PFSK-1 (cell line): ENCODE results near the gene SPG7.

ENCODE experiments used
- POLR2AphosphoS5 ChIP-seq: IDR thresholded peaks from 2 replicates; pipeline ENCODE4 v1.6.1; 2012; ENCODE audit warnings: low read depth, mild to moderate bottlenecking, control low read depth, low read length, moderate library complexity
- SIN3A ChIP-seq: IDR thresholded peaks from 2 replicates; pipeline ENCODE4 v1.6.1; 2012; ENCODE audit warnings: mild to moderate bottlenecking, low read length, moderate library complexity, borderline replicate concordance; ENCODE audit not compliant: insufficient read depth
- TAF1 ChIP-seq: IDR thresholded peaks from 2 replicates; pipeline ENCODE4 v1.6.1; 2012; ENCODE audit warnings: low read length, control low read depth, borderline replicate concordance; ENCODE audit not compliant: insufficient read depth

DNA sequence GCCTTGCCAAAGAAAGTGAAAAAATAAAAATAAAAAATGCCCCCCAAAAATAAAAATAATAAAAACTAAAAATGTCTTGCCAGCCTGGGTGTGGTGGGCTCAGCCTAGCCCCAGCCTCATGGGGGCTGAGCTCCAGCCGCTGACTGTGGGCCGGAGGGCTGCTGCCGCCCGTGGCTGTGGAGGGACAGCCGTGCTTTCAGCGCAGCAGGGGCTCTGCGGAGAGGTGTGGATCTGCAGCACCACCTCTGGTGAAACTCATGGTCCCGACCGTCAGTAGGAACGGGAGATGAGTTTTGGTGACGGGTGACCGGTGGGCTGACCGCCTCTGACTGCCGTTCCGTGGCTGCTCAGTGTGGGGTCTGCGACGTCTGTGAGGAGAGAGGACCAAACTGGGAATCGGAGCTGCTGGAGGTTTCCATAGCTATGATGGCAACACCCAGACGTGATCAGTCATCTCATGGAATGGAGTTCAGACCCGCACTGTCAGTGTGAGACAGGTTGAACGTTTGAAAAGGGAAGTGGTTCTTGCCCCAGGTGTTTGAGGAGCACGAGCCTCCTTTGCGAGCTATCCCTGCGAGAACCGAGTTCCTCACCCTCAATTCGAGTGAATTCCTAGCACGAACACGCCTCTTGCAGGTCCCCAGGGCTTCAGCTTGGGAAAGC lies 40.3 kb downstream of the SPG7 start:
- no peak for TF ChIP-seq POLR2AphosphoS5
- TF ChIP-seq SIN3A, result no peak
- no peak for TF ChIP-seq TAF1
